Amygdala (tissue), 56 donors: ENCODE data around the gene MRRF.

Experiments
- DNase-seq, 56 donors: peaks; one replicate each; lab custom pipeline; 2025; lab: John Stamatoyannopoulos, UW

Gene MRRF, protein sequence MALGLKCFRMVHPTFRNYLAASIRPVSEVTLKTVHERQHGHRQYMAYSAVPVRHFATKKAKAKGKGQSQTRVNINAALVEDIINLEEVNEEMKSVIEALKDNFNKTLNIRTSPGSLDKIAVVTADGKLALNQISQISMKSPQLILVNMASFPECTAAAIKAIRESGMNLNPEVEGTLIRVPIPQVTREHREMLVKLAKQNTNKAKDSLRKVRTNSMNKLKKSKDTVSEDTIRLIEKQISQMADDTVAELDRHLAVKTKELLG

DNA sequence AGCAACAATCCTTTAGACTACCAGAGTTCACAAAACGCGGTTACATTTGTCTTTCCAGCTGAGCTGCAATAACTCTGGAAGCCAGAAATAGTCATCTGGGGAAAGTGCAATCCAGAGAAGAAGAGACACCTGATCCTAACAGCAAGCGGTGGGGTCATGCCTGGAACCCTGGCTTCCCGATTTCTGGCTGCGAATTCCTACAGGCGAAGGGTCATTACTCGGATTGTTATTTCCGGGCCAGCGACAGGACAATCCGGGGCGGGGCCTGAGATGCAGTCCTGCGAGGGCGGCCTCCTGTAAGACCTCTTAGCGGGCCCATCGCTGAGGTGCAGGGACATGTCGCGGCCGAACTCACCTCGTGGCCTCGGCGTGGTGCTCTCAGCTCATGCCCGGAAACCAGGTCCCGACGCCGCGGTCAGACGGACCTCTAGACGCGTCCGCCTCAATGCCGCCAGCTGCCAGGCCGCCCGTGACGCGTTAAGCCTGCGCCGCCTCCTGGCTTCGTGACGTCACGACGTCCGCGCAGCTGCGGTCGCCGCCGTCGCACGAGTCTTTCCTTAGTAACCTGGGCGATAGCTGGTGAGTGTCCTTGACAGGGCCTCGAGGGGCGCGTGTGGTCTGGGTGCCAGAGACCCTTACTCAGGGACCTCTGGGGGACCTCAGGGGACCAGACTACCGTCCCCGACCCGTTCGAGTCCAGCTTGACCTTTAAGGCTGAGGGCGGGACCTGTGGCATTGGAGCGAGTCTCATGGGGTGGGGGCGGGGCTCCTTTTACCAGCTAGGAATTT, at the start of gene MRRF, which contains the start of gene RBM18:
Gene MRRF, plus strand, starts transcription at position 523 of the 789 bp plus-strand sequence. CDS start 6,010 bp downstream, outside the sequence.
Gene RBM18, minus strand, starts transcription at position 481 of the 789 bp plus-strand sequence. CDS start 3,348 bp downstream, outside the sequence.
- peak; percentile 47 to 93 (median 79) for DNase-seq

DNA sequence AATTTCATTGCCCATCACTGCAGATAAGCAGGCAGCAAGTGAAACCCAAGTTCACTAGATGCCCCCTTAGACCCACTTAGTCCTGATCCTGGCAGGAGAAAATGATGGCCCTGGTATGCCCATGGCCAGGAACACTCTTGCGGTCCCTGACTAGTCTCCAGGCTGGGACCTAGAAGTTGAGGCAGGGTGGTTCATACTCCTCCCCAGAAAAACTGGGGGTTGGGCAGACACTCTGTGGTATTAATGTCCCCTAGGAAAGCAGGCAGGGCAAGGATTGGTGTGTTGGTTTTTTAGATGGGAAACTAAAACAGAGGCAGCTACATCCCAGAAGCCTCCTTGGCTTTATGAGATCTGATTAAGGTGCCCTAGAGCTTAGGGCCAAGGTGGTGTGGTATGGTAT, 49.0 kb upstream of the MRRF start:
- no peak for DNase-seq

DNA sequence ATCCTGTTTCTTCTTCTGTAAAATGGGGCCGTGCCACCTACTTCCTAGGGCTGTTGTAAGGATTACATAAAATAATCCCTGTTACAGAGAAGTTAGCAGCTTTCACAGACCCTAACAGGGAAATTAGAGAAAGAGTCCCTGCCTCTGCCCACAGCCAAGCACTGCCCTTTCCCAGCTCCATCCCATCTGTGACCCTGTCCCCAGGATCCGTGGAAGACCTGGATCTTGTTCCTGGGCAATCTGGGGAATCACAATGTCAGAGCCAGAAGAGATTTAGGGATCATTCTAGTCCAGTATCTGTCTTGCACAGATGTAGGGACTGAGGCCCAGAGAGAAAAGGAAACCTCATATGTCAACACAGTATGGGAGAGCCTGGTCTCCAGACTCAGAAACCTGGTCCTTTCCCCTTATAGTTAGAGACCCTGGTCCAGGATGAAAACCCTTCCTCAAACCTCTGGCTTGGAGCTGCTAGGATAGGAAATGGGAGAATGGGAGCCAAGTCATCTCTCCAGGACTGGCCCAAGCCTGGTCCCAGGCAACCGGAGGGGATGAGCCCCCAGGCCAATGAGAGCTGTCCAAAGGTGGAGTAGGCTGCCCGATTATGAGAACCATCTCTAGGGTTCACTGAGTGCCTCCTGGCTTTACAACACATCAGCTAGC, 48.4 kb upstream of the MRRF start:
- no peak for DNase-seq

DNA sequence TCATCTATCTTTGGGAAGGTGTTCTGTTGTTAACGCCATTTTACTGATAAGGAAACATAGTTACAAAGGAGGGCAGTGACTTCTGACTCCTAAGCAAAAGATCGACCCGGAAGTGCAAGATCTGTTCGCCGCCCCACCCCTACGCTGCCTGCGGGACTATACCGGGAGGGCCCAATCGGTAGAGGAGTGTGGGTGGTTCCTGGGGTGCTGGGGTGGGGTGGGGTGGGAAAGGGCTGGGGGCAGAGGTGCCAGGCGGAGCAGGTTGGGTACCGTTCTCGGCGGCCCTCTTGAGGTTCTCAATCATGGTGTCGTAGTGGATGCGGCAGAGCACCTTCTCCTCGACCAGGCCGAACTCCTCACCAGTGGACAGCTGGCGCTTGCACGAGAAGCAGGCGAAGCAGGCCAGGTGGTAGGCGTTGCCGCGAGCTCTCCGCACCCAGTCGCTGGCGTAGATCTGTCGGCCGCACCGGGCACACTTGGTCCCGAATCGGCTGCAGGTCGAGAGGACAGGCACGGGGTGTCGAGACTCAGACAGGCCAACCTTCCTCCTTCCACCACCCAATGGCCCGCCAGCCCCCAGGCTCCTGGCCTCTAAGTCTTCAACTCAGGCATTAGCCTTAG, 47.8 kb upstream of the MRRF start:
- DNase-seq, result no peak

DNA sequence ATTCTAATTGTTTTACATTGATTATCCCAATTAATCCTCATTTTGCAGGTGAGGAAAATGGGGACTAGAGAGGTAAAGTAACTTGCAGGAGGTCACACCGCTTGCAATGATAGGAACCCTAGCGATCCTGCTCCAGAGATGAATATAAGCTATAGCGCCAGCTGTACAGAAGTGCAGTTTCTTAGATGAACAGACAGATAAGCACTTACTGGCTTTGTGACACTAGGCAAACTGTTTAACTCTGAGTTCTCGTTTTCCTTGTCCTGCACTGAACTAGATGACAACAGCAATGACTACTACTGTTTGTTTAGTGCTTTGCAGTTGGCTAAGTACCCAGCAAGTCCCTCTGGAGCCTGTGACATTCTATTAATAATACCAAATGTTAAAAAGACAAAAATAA, 47.0 kb upstream of the MRRF start:
- no peak for DNase-seq

DNA sequence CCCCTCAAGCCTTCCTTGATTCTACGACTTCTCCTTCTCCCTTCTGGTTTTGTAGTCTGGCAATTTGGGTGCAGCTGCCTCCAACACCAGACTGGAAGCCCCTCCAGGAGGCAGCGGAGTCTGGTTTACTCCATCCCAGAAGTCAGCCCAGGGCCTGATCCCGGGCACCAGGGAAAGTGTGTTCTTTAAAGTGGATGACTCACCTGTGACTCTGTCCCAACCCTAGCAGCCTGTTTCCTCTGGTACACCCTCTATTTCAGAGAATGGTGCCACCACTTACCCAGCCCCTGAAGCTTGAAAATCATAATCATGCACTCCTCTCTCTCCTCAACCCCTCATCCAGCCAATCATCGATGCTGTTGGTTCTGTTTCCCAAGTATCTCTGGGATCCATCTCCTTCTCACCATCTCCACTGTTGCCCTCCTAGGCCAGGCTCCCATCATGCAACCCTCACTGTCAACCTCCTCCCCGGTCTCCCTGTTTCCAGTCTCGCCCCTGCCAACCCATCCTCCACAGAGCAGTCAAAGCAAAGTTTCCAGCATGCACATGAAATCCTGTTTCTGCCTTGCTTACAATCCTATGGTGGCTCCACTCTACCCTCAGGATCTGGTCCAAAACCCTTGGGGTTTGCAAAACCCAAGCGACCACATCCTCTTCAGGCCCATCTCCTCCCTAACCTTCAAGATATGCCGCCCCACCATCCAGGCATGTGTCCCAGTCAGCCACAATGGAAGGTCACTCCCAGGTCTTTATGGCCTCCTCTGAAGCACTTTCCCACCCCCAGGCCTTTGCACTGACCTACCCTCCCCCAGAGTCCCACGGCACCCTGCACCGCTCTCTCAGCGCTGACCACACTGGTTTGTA, 46.4 kb upstream of the MRRF start:
- no peak for DNase-seq

DNA sequence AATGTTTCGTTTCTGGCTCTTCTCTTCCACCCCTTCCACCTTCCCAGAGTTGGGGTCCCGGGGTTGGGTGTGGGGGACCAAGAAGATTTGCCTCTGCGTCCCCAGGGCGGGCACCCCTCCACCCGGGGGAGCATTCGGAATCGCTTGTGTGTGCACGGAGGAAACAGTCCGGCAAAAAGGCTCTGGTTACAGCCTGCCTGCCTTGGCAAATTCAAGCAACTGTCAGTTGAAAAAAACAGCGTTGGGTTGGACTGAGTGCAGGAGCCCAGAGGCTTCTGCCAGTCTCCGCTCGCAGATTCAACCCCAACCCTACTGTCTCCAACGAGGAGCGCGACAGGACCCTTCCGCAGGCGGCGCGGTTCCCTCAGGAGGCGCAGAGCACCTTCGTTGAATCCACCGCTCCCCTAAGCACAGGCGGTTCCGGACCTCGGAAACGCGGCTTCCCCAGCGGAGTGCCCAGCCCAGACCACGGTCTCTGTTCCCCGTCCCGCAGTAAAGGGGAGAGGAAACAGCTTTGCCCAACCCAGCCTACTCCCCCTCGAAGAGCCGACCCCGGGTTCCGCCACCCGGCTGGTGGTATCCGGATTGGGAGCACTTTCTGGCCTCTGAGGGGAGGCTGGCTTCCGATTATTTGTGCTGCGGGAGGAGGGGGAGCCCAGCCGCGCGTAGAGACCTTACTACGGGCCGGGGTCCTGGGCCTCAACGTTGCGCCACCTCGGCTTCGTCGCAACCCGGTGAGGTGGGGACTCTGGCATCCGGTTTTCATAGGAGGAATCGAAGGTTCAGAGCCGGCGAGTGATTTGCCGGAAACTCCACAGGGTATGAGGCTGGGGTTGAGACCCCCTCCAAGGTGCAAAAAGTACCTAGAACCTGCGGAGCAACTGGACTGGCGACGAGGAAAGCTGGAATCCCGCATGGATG, 45.5 kb upstream of the MRRF start:
- DNase-seq, result no peak

DNA sequence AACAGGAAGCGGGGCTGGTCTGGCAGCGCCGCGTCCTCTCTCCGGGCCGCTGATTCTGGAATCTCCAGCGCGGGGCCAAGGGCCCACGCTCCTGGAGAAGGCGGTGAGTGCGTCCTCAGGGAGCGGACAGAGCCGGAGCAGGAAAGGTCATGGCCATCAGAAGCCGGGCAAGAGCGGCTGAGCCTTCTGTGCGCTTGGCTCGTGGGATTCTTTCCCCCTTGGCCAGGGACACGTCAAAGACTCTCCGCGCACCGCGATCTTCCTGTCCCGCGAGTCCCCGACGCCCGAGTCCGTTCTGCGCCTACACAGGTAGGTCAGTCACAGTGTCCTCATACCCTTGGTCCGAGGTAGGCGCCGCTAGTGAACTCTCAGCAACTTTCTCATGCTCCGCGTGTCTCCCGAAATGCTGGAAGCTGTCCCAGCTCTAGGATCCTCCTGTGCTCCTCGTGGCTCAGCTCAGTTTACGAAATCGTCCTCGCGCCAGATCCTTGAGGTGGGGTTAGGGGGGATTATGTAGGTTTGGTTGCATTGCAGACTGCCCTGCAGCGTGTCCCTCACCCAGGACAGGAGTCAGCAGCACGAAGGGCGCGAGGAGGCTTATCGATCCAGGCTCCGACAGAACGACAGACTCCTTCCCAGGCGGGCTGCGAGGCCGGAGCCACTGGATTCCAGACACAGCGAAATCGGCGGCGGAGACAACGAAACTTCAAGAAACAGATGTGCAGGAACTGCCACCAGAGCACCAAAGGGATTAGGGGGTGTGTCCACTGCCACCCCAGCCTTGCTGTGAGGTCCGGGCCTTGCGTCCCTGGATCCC, 44.6 kb upstream of the MRRF start:
- no peak for DNase-seq

DNA sequence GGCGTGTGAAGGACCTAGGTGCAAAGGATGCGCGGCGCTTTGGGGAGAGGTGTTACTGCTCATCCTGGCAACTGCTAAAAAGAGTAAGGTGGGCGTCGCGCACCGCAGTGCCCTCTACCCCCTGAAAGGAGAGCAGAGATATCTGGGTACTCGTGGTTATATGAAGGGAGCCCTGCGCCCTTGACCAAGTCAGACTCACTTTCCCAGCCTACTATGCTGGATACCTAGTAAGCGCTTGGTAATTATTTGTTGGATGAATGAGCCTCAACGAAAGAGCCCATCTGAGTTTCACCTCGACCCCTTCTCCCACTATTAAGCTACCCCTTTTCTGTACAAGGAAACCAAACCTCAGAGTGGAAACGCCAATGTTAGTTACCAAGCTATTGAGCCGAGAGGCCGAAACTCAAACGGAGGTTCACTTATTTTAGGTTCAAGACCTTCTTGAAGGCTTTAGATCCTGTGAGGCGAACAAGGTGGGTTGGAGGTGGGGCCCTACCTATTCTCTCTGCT, 44.0 kb upstream of the MRRF start:
- no peak for DNase-seq

DNA sequence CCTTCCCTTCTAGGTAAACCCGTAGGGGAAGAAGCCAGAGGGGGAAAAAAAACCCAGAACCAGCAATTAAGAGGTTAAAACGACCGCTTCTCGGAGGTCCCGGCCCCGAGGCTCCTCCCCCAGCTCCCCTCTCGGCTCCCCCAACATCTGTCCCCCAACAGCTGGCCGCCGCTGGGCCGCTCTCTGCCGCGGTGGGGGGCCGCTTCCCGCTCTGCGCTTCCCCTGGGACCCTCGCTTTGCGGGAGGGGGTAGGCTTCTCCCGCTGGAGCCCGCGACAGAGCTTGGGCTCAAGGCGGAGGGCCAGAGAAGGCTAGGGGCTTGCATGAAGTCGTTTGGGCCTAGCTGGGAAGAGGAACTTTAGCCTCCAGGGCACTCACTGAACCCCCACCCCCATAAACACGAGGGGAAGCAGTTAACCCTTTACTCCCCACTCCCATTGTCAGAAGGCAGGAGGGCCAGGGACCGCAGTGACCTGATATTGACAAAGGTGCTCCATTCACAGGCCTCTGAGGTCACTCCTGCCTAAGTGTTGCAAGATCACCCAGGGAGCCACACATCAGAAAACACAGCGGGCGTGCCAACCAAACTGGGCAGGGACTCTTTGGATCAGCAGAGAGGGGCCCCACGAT, 43.4 kb upstream of the MRRF start:
- no peak for DNase-seq

DNA sequence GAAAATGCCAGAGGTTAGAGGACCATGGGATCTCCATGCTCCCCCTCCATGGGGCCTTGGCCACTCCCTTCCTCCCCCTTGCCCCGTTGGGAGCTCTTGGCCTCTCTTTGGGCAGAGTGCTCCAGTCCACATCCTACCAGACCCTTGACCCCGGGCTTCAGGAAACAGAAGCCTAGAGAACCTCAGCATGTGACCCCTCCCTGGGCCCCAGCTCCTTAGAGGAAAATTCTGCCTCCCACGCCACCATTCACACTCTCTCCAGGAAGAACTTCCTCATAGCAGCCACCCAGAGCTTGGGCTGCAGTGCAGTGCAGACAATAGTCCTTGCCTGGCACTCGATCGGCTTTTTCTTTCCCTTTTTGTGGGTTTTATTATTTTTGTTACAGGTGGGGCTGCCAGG, 41.9 kb upstream of the MRRF start:
- no peak for DNase-seq

DNA sequence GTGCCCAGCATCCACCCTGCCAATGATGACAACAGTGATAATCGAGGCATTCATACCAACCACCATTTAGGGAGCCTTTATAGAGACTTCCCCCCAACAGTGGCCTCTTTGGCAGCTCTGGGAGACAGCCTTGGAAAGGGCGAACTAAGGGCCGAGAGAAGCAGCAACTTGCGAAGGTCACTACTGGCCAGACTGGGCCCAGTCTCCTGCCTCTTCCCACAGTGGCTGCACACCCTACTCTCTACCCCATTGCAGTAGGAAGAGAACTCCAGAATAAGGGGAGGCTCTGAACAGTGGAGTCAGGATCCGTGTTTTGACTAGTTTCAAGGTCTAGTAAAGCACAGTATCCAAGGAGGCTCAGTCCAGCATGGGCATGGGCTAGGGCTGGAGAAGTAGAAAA, 41.2 kb upstream of the MRRF start:
- DNase-seq, result no peak

DNA sequence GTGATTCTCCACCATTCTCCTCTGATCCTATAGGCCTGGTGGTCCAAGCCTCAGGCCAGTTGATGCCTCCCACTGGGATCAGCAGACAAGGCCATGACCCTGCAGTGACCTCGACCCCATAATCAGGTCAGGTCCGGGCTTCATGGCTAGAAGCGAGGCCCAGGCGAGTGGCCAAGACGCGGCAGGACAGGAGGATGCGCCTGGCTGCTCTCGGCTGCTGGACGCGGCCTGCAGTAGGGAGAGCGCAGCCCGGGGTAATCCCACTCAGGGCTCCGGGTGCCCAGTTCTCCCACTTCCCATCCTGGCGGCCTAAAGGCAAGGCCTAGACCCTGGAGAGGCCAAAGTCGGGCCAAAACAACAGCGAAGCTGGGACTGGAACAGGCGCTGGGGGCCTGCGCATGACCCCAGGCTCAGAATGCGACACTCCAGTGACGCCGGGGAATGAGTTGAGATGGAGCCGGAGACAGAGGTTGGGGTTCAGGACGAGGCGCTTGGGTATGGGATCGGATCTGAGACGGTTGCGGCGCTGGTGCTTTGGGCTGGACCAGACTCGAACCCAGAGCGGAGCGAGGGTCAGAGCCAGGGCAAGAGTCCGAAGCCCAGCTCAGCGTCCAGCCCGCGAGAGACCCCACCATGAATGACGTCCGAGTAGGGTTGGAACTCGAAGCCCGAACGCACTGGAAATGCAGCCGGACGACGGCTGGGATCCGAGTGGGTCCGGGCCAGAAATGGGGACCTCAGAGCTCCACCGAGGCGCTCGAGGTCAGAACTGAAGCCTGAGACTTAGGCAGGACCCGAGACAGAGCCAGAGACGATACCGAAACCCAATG, 39.2 kb upstream of the MRRF start:
- no peak for DNase-seq

DNA sequence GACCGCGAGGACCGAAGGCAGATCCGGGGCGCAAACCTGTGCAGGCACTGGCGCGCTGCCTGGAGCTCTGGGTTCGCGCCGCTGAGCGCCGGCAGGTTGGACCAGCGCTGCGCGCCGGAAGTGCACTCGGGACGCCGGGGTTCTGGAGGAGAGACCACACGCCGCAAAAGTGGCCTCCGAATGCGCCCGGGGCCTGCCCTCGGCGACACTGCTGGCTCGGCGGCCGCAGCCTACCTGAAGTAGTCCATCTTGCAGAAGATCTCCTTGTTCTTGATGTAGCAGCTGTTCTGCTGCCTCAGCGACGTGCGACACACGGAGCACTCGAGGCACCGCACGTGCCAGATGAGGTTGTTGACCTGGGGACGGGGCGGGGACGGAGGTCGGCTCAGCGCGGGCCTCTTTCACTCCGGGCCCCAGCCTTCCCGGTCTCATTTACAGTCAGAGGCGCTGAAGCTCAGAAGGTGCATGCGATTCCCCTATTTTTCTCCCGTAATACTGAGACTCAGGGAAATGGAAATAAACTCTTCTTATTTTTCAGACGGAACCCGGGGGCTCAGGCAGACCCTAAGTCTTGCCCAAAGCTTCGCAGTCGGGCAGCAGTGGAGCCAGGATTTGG, 38.4 kb upstream of the MRRF start:
- no peak for DNase-seq

DNA sequence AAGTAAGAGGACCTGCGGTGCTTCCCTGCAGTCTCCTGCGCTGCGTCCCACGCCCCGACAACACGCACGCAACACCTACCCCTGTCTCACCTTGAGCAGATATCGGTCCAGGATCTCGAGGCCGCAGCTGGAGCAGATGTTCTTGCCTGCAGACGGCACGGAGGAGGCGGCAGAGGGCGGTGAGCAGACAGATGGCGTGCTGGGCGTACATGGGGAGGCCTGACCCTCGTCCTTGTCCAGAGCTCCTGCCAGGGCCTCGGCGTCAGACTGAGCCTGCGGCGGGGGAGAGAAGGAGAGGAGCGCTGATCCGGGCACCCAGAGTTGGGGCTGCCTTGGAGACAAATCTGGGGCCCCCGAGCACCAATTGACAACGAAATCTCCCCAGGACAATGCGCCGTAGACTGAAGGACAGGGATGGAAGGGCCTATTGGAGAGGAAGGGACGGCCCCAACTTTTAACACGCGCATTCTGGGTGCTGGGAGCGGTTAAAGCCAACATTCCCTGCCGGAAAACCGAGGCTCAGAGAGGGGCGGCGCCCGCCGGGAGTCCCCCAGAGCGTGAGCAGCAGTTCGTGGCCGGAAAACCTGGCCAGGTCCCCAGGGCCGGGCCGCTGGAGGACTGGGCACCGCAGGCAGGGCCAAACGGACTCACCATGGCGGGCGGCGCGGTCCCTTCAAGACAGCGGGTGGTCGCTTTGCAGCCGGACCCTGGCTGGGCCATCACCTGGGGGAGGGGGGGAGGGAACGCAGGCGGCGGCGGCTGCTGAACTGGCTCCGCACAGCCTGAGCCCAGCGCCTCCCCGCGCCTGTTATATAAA, 37.7 kb upstream of the MRRF start:
- no peak for DNase-seq
